ENCODE measurements around the gene CDC20B. TPM values are rescaled to one million over a fixed set of nuclear protein-coding genes. Genes with fewer than 3 reads are reported as not detected.

The CDC20B gene
- total and polyA plus RNA-seq, 2 of the 8 experiments (the other 6 are each of a cell fraction or from before 2014, with no cell fraction given), result 0.06 TPM; not detected in 1

GRCh38 chr5:55066277-55066676 lies 106.7 kb downstream of the CDC20B start:
- no peak overlapping the region for H2BK120ac ChIP-seq (replicated peaks; ENCODE audit: low read depth, low read length)
- H3K9ac ChIP-seq (replicated peaks in 1 of 4; ENCODE audit: extremely low read depth in 1 of 4, low read depth in 3 of 4, low read length in 3 of 4), result no peak overlapping the region
- no peak overlapping the region for H3K18ac ChIP-seq (ENCODE audit: extremely low read depth, low read length)
- H3K36me3 ChIP-seq (ENCODE audit: control insufficient read depth in 2 of 4, insufficient read depth in 4 of 4, low read length in 3 of 4), result no peaks in the 10 kb centered on the region
- H3K4me2 ChIP-seq (ENCODE audit: insufficient read depth in 1 of 2, low read depth in 2 of 2, low read length in 2 of 2), result no peak overlapping the region
- no peak overlapping the region for H4K8ac ChIP-seq (ENCODE audit: extremely low read depth, insufficient read depth, low read length)
- no peaks in the 10 kb centered on the region for H3K79me2 ChIP-seq (ENCODE audit: control insufficient read depth in 1 of 2, insufficient read depth in 2 of 2, low read length in 2 of 2)
- no peaks in the 10 kb centered on the region for H4K20me1 ChIP-seq (replicated peaks in 1 of 2; ENCODE audit: control insufficient read depth in 1 of 2, insufficient read depth in 2 of 2, low read length in 2 of 2)
- H2BK15ac ChIP-seq (ENCODE audit: low read length), result no peak overlapping the region
- no peak overlapping the region for H3K23ac ChIP-seq (ENCODE audit: insufficient read length)
- DNase-seq (ENCODE audit: low read depth in 1 of 2, low spot score in 2 of 2) (no peak), FAIRE-seq (no peak)
- POLR2A ChIA-PET (ENCODE audit: partially characterized antibody), result no interaction called here
- 95% methylated on average over 3 of the region's 3 CpGs; no CpG with 5 or more reads in 1 of the 2 experiments for WGBS, 2 experiments (ENCODE audit: extremely low coverage in 1 of 2, insufficient coverage in 1 of 2, insufficient read length in 1 of 2, insufficient replicate concordance in 2 of 2, low coverage in 1 of 2, low lambda C conversion rate in 2 of 2, missing lambda C conversion rate in 1 of 2)
- no peak overlapping the region for H4K91ac ChIP-seq (replicated peaks; ENCODE audit: insufficient read length, low read length)
- H3K27me3 ChIP-seq (replicated peaks in 1 of 4; ENCODE audit: control insufficient read depth in 3 of 4, extremely low read depth in 1 of 4, insufficient read depth in 3 of 4, low read length in 3 of 4), result no peaks in the 10 kb centered on the region
- H3K14ac ChIP-seq (ENCODE audit: insufficient read length), result no peak overlapping the region
- H2BK20ac ChIP-seq (ENCODE audit: low read length), result no peak overlapping the region
- H3K4me3 ChIP-seq (ENCODE audit: extremely low read depth in 1 of 4, insufficient read depth in 2 of 4, low read depth in 3 of 4, low read length in 4 of 4), result no peak overlapping the region
- no peak overlapping the region for H2BK5ac ChIP-seq (ENCODE audit: low read depth, low read length)
- no peak overlapping the region for H2BK12ac ChIP-seq (ENCODE audit: low read depth, low read length)
- H2AFZ ChIP-seq (ENCODE audit: low read length), result no peak overlapping the region
- TF ChIP-seq CBX5 (IDR thresholded peaks at IDR 0.05; ENCODE audit: low read depth, low read length) (no peak), CHD2 (IDR thresholded peaks at IDR 0.05; ENCODE audit: low read length) (no peak), GTF2F1 (IDR thresholded peaks at IDR 0.05; ENCODE audit: borderline replicate concordance, low read depth, low read length) (no peak), HDAC6 (IDR thresholded peaks at IDR 0.05; ENCODE audit: low read depth, low read length) (no peak), FOSL1 (IDR thresholded peaks at IDR 0.05; ENCODE audit: insufficient read depth, low read depth, low read length) (no peak), SP4 (IDR thresholded peaks at IDR 0.05; ENCODE audit: low read length) (no peak), MAX (IDR thresholded peaks at IDR 0.05) (no peak), RAD21 (IDR thresholded peaks at IDR 0.05 in 1 of 2, conservative IDR thresholded peaks at IDR 0.05 in 1 of 2; ENCODE audit: low read depth in 2 of 2, low read length in 2 of 2) (no peak), KDM4A (IDR thresholded peaks at IDR 0.05; ENCODE audit: low read depth, low read length, severe bottlenecking) (no peak), BRCA1 (IDR thresholded peaks at IDR 0.05; ENCODE audit: low read depth, low read length) (no peak), CTBP2 (IDR thresholded peaks at IDR 0.05; ENCODE audit: borderline replicate concordance, insufficient read depth, insufficient read length, low read length) (no peak)
- H3K4me1 ChIP-seq (replicated peaks in 1 of 4; ENCODE audit: control insufficient read depth in 3 of 4, insufficient read depth in 4 of 4, low read length in 3 of 4), result no peaks in the 10 kb centered on the region
- CTCF ChIA-PET (ENCODE audit: partially characterized antibody), result interaction anchor here (1.2 kb wide), 1 partner anchor 29 kb away, joined by 3 read pairs; no protein-coding TSS in a partner anchor
- H3K56ac ChIP-seq (replicated peaks; ENCODE audit: insufficient read length, low read depth, low read length), result no peak overlapping the region
- H3K4ac ChIP-seq (replicated peaks; ENCODE audit: insufficient read length, low read depth, low read length), result no peak overlapping the region
- no peaks in the 10 kb centered on the region for H3K23me2 ChIP-seq (ENCODE audit: low read depth, low read length)
- no peak overlapping the region for H2AK5ac ChIP-seq (ENCODE audit: low read depth, low read length)
- H3K27ac ChIP-seq (ENCODE audit: low read depth, low read length), result no peak overlapping the region
- H3K9me3 ChIP-seq (ENCODE audit: insufficient read depth in 2 of 2, low read depth in 1 of 2, low read length in 1 of 2), result peaks cover 2 to 9% of the 10 kb centered on the region in 2 experiments; a peak in 1 of 4 replicates
- H4K5ac ChIP-seq (ENCODE audit: insufficient read length, low read depth, low read length), result no peak overlapping the region
- H3K79me1 ChIP-seq (ENCODE audit: low read depth, low read length), result no peaks in the 10 kb centered on the region

Data from H1 (cell line).